Measurements from ENCODE around the gene DPP6. TPM values are rescaled to one million over a fixed set of nuclear protein-coding genes. Genes with fewer than 3 reads are reported as not detected.

DPP6 gene
- total RNA-seq, 1 donor from 2014 or later: 1.4 TPM

DNA sequence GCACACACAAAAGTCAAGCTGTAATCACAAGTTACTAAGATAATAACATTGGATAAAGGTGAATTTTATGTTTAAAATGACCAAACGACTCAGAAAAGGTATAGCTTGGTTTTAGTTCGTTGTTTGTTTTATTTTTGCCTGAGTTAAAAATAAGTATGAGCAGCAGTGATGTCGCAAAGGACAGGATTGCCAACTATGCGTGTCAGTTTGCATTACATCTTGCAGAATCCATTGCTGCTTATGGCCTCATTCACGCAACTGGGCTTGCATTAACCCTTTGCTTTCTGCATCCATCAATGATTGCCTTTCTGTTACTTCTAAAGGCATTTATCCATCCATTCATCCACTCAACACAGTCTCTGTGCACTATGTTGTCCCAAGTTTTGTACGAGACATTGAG lies 389.6 kb downstream of the DPP6 start:
- Mint-ChIP-seq H3K4me3 (ENCODE audit: unreplicated experiment) (no peak overlapping the region), H3K9me3 (ENCODE audit: unreplicated experiment) (no peaks in the 10 kb centered on the region), H3K27me3 (ENCODE audit: unreplicated experiment) (peaks cover 2% of the 10 kb centered on the region), H3K27ac (ENCODE audit: unreplicated experiment) (no peak overlapping the region), H3K36me3 (ENCODE audit: low read depth, unreplicated experiment) (no peaks in the 10 kb centered on the region), H3K4me1 (ENCODE audit: unreplicated experiment) (peaks cover 3% of the 10 kb centered on the region)
- DNase-seq (ENCODE audit: low spot score): no peak
- no peak for TF ChIP-seq CTCF (IDR thresholded peaks at IDR 0.05; ENCODE audit: unreplicated experiment)

- no peaks in the 10 kb centered on the region for H3K9me3 Mint-ChIP-seq (ENCODE audit: unreplicated experiment)
- peaks cover 3% of the 10 kb centered on the region for H3K4me1 Mint-ChIP-seq (ENCODE audit: unreplicated experiment)
- no peaks in the 10 kb centered on the region for H3K36me3 Mint-ChIP-seq (ENCODE audit: low read depth, unreplicated experiment)
- H3K27me3 Mint-ChIP-seq (ENCODE audit: unreplicated experiment): peaks cover 2% of the 10 kb centered on the region
- no peak overlapping the region for H3K27ac Mint-ChIP-seq (ENCODE audit: unreplicated experiment)
- no peak overlapping the region for H3K4me3 Mint-ChIP-seq (ENCODE audit: unreplicated experiment)
- no peak for DNase-seq (ENCODE audit: low spot score)
- TF ChIP-seq CTCF (IDR thresholded peaks at IDR 0.05; ENCODE audit: unreplicated experiment): no peak
Measured at GRCh38 chr7:154442939-154443338, 390.7 kb downstream of the DPP6 start.

- Mint-ChIP-seq H3K27me3 (ENCODE audit: unreplicated experiment) (no peaks in the 10 kb centered on the region), H3K27ac (ENCODE audit: unreplicated experiment) (no peak overlapping the region), H3K4me1 (ENCODE audit: unreplicated experiment) (no peaks in the 10 kb centered on the region), H3K9me3 (ENCODE audit: unreplicated experiment) (no peaks in the 10 kb centered on the region), H3K36me3 (ENCODE audit: low read depth, unreplicated experiment) (no peaks in the 10 kb centered on the region), H3K4me3 (ENCODE audit: unreplicated experiment) (no peak overlapping the region)
- TF ChIP-seq CTCF (IDR thresholded peaks at IDR 0.05; ENCODE audit: unreplicated experiment): no peak
- no peak for DNase-seq (ENCODE audit: low spot score)
Measured at GRCh38 chr7:154450451-154450850, 398.3 kb downstream of the DPP6 start.

DNA sequence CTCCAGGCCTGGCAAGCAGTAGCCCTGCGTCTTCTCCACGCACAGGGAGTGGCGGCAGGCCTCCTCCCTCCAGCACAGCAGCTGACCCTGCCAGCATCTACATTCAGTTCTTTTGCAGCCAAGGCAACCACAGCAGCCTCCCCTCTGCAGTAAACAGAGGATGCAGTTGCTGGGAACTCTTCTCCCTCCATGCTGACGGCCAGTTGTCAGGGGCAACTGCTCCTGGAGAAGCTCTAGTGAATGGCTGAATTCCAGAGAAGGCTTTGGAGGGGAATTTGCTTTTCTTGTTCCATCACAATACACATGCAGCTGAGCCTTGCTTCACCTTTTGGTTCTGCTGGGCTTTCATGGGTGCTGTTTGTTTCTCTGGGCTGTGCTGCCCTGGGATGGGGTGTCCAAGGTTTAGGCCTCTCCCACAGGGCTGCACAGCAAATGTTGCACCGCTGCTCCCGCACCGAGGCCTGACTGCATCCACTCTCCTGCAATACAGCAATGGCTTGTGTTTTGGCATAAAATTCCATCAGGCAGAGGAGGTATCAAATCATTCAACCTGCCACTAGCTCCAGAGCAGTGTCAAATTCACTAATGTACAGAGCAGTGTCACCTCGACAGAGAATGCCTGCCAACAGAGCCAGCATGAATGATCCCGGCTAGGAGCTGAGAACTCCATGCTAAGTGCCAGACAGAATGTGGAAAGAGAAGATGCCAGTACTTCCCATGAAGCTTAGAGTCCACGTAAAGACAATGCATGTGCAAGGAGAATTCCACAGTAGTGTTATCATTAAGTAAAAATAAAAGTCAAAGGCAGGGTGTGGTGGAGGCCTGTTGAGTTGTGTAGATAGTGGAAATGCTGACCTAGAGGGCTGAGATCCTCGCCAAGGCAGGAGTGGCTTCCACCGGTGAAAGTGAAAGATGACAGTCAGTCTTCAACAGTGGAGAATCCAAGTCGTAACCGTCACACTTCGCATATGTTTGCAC lies 399.6 kb downstream of the DPP6 start:
- H3K27me3 Mint-ChIP-seq (ENCODE audit: unreplicated experiment): no peaks in the 10 kb centered on the region
- no peak overlapping the region for H3K27ac Mint-ChIP-seq (ENCODE audit: unreplicated experiment)

More for the DNA sequence above, 399.6 kb downstream of the DPP6 start:
- no peaks in the 10 kb centered on the region for H3K4me1 Mint-ChIP-seq (ENCODE audit: unreplicated experiment)
- H3K36me3 Mint-ChIP-seq (ENCODE audit: low read depth, unreplicated experiment): no peaks in the 10 kb centered on the region
- no peak for TF ChIP-seq CTCF (IDR thresholded peaks at IDR 0.05; ENCODE audit: unreplicated experiment)
- H3K4me3 Mint-ChIP-seq (ENCODE audit: unreplicated experiment): no peak overlapping the region
- no peaks in the 10 kb centered on the region for H3K9me3 Mint-ChIP-seq (ENCODE audit: unreplicated experiment)
- no peak for DNase-seq (ENCODE audit: low spot score)
